Activated naive CD4-positive, alpha-beta T cell treated with anti-CD3 and anti-CD28 coated beads, Interleukin-2, amount 50 U/mL, for 72 hours (primary cell): ENCODE measurements around the gene GJB4. TPM values are rescaled to one million over a fixed set of nuclear protein-coding genes. Genes with fewer than 3 reads are reported as not detected.
"Not testable (repeated sequence)": the region's sequence is repeated elsewhere in the genome, so short reads cannot be mapped to it uniquely, and the experiment has no call there.

Experiments used
- ATAC-seq, 2 donors: fragments of 150-1000 bp; cut with Tn5 transposase; 2 replicates each; pipeline ENCODE4 v1.10.0; 2021; ENCODE audit warnings: mild to moderate bottlenecking in 2 of 2, moderate library complexity in 2 of 2
- DNase-seq, 2 donors: peaks; one replicate each; pipeline ENCODE4 v3.0.0; 2021 to 2022; ENCODE audit warnings: low spot score in 2 of 2
- H3K27ac Mint-ChIP-seq, 2 donors: one replicate each; pipeline ENCODE4 v1.8.0; 2022; ENCODE audit warnings: mild to moderate bottlenecking in 2 of 2, mixed read lengths in 2 of 2
- H3K36me3 Mint-ChIP-seq, 2 donors: one replicate each; pipeline ENCODE4 v1.8.0; 2022; ENCODE audit warnings: mixed read lengths in 2 of 2
- H3K9me3 Mint-ChIP-seq, 2 donors: one replicate each; pipeline ENCODE4 v1.8.0; 2022; ENCODE audit warnings: mixed read lengths in 2 of 2
- total RNA-seq, 2 donors: library from RNA; stranded (reverse); gene quantifications; one replicate each; pipeline ENCODE4 v1.2.3, GENCODE V29; 2022

GJB4 gene
- total RNA-seq, 2 donors from 2014 or later: not detected

DNA sequence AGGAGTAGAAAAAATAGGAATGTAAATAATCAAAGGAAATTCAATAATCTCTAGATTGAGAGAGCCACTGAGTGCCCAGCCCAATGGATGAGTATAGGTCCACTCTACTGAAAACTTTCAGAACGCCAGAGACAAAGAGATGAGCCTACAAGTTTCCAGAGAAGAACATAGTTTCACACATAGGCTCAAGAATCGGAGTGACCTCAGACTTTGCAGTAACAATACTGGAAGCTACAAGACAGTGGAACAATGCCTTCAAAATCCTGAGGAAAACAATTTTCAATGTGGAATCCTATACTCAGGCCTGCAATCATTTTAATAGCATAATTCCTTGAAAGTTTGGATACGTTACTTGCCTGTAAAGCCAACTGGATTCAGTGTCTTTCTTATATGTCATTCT, 44.2 kb downstream of the GJB4 start:
- DNase-seq (no peak), ATAC-seq (no peak)
- Mint-ChIP-seq H3K27ac (no peak overlapping the region), H3K9me3 (peaks cover 0 to 6% of the 10 kb centered on the region in 2 donors), H3K36me3 (peaks cover 0 to 19% of the 10 kb centered on the region in 2 donors)

- DNase-seq: no peak
- Mint-ChIP-seq H3K36me3 (peaks cover 4 to 30% of the 10 kb centered on the region in 2 donors), H3K27ac (no peak overlapping the region), H3K9me3 (peaks cover 4 to 17% of the 10 kb centered on the region in 2 donors)
- no peak for ATAC-seq
These were observed 46.9 kb downstream of the GJB4 start for GRCh38 chr1:34806396-34806795.

DNA sequence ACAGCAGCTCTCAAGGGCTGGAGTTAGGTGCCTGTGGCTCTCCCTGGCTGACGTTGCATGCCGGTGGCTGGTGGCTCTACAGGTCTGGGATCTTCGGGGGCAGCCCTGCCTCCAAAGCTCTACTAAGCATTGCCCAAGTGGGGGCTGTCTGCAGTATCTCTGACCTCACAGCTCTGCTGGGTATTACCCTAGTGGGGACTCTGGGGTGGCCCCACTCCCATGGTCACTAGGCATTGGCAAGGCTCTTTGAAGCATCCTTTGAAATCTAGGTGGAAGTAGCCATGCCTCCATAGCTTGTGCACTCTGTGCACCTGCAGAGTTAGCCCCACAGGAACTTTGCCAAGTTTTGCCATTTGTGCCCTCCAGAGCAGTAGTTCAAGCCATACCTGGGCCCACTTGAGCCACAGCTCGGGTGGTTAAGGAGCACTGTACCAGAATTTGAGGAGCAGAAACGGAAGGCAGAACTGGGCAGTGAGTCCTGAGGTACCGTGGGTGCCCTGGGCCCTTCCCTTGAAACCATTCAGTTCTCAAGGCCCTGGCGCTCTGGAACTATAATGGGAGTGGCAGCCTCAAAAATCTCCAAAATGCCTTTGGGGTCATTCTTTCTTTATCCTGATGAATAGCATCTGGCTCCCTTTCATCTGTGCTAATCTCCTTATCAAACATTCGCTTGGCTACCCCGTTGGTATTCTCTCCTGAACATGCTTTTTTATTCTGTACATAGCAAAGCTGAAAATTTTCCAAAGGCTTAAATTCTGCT, 48.7 kb downstream of the GJB4 start:
- peaks cover 4 to 16% of the 10 kb centered on the region in 2 donors for H3K9me3 Mint-ChIP-seq
- DNase-seq (no peak), ATAC-seq (no peak)
- H3K27ac Mint-ChIP-seq: no peak overlapping the region
- H3K36me3 Mint-ChIP-seq: peaks cover 4 to 22% of the 10 kb centered on the region in 2 donors

- H3K9me3 Mint-ChIP-seq: peaks cover 4 to 11% of the 10 kb centered on the region in 2 donors
- H3K27ac Mint-ChIP-seq, ATAC-seq, DNase-seq: not testable (repeated sequence)
- peaks cover 4 to 12% of the 10 kb centered on the region in 2 donors for H3K36me3 Mint-ChIP-seq
These were observed 51.2 kb downstream of the GJB4 start for GRCh38 chr1:34810781-34811180.

Other genes starting within 250 kb of the GJB4 start
- gene GJB5, start 4.7 kb upstream of the GJB4 start, total RNA-seq: not detected
- not detected for gene GJB3, start 21.5 kb downstream of the GJB4 start, total RNA-seq
- gene GJA4, start 33.3 kb downstream of the GJB4 start, total RNA-seq: 1 to 10 TPM in 1 of 2 donors, not detected in 1; 1.4 TPM
- 10 to 100 TPM; 48.7 to 49.1 TPM for gene SMIM12, start 100.0 kb downstream of the GJB4 start, total RNA-seq
- gene DLGAP3, start 169.9 kb downstream of the GJB4 start, total RNA-seq: under 1 TPM; 0.71 to 0.84 TPM
- gene TMEM35B, start 225.6 kb downstream of the GJB4 start, total RNA-seq: 10 to 100 TPM; 11.8 to 15.9 TPM